GM18508 (cell line): ENCODE data around the gene HS2ST1.
A peak's percentile ranks its signal among the peaks of the same experiment; 100 is the strongest.
"Not testable (repeated sequence)": the region's sequence is repeated elsewhere in the genome, so short reads cannot be mapped to it uniquely, and the experiment has no call there.

Experiments used
- ATAC-seq: cut with Tn5 transposase; IDR thresholded peaks from one replicate; pipeline ENCODE4 v1.9.1; 2021; ENCODE audit warnings: moderate number of reproducible peaks; ENCODE audit not compliant: insufficient read depth, unreplicated experiment

The HS2ST1 gene

GRCh38 chr1:87053446-87053845 lies 139.0 kb downstream of the HS2ST1 start:
- no peak for ATAC-seq

- no peak for ATAC-seq
Observed at GRCh38 chr1:87056974-87057373, 142.5 kb downstream of the HS2ST1 start.

GRCh38 chr1:87058343-87058649 lies 143.9 kb downstream of the HS2ST1 start:
- no peak for ATAC-seq

GRCh38 chr1:87061742-87062156 lies 147.3 kb downstream of the HS2ST1 start:
- ATAC-seq, result peak; percentile 47

- ATAC-seq, result no peak
Observed at GRCh38 chr1:87062687-87063086, 148.3 kb downstream of the HS2ST1 start.

GRCh38 chr1:87064309-87064708 lies 149.9 kb downstream of the HS2ST1 start:
- no peak for ATAC-seq

- no peak for ATAC-seq
Observed at GRCh38 chr1:87064986-87065385, 150.6 kb downstream of the HS2ST1 start.

GRCh38 chr1:87066708-87067107 lies 152.3 kb downstream of the HS2ST1 start:
- ATAC-seq, result not testable (repeated sequence)

- no peak for ATAC-seq
Observed at GRCh38 chr1:87072411-87072810, 158.0 kb downstream of the HS2ST1 start.

GRCh38 chr1:87072904-87073303 lies 158.5 kb downstream of the HS2ST1 start:
- no peak for ATAC-seq

GRCh38 chr1:87074001-87074795 lies 159.8 kb downstream of the HS2ST1 start:
- no peak for ATAC-seq

GRCh38 chr1:87077959-87078639 lies 163.7 kb downstream of the HS2ST1 start:
- ATAC-seq, result no peak

- no peak for ATAC-seq
Observed at GRCh38 chr1:87084244-87084836, 169.9 kb downstream of the HS2ST1 start.

GRCh38 chr1:87086120-87086519 lies 171.7 kb downstream of the HS2ST1 start:
- no peak for ATAC-seq

- no peak for ATAC-seq
Observed at GRCh38 chr1:87089070-87089736, 174.8 kb downstream of the HS2ST1 start.

- no peak for ATAC-seq
Observed at GRCh38 chr1:87089823-87090222, 175.4 kb downstream of the HS2ST1 start.

- no peak for ATAC-seq
Observed at GRCh38 chr1:87091425-87091824, 177.0 kb downstream of the HS2ST1 start.

- no peak for ATAC-seq
Observed at GRCh38 chr1:87092846-87093245, 178.4 kb downstream of the HS2ST1 start.

- ATAC-seq, result no peak
Observed at GRCh38 chr1:87093286-87093685, 178.9 kb downstream of the HS2ST1 start.

- ATAC-seq, result no peak
Observed at GRCh38 chr1:87094238-87094637, 179.8 kb downstream of the HS2ST1 start.

GRCh38 chr1:87100271-87100670 lies 185.8 kb downstream of the HS2ST1 start:
- ATAC-seq, result no peak
